GM21825 (cell line): ENCODE results near the gene SNX3.
"Not testable (repeated sequence)": the region's sequence is repeated elsewhere in the genome, so short reads cannot be mapped to it uniquely, and the experiment has no call there.

Source experiments
- ATAC-seq: cut with Tn5 transposase; IDR thresholded peaks from one replicate; pipeline ENCODE4 v1.9.1; 2021; ENCODE audit warnings: mild to moderate bottlenecking, moderate library complexity; ENCODE audit not compliant: unreplicated experiment

SNX3 gene

DNA sequence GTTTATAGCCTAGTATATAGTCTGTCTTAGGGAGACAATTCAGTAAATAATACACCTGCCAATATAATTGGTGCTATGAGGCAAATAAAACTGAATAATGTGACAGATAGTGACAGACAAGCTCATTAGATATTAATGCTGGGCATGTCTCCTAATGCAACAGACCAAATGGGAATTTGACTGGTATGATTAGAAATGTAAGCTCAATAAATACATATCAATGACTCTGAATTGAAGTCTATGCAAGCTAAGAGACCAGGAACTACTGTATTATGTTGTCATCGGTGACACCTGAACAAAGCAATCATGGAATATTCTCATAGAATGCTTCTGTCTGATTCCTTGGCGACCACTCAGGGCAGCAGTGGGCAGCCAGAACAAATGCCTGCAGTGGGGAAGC lies 2.5 kb upstream of the SNX3 start:
- ATAC-seq: no peak

DNA sequence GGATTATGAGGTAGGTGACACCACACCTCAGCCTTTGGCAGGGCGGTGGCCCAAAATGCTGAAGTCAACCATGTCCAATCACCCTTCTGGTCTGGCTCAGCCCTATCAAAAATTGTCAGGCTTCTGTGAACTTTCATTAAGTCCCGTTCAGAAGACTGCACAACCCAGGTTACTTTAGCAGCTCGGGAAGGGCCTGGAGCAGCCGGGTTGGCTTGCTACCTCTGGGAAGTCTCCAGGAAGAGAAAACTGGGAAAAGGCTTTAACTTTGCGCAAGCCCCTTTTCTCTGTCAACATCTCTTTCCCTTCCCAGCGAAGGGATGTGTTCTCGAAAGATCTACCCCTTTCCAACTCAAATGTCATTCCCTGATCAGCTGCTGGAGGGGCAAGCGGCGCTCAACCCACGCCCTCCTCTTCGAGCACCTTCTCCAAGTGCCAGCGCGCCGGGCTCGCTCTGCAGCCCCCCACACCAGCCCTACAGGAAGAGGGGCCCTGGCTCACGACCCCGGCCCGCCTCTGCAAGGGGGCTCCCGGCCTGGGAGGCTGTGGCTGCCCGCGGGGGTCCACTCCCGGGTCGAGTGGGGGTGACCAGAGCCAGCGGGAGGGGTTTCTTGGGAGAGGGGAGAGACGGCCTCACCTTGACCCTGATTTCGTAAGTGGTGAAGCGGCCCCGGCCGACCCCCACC lies 573 bp downstream of the SNX3 start:
- peak; percentile 7 for ATAC-seq

DNA sequence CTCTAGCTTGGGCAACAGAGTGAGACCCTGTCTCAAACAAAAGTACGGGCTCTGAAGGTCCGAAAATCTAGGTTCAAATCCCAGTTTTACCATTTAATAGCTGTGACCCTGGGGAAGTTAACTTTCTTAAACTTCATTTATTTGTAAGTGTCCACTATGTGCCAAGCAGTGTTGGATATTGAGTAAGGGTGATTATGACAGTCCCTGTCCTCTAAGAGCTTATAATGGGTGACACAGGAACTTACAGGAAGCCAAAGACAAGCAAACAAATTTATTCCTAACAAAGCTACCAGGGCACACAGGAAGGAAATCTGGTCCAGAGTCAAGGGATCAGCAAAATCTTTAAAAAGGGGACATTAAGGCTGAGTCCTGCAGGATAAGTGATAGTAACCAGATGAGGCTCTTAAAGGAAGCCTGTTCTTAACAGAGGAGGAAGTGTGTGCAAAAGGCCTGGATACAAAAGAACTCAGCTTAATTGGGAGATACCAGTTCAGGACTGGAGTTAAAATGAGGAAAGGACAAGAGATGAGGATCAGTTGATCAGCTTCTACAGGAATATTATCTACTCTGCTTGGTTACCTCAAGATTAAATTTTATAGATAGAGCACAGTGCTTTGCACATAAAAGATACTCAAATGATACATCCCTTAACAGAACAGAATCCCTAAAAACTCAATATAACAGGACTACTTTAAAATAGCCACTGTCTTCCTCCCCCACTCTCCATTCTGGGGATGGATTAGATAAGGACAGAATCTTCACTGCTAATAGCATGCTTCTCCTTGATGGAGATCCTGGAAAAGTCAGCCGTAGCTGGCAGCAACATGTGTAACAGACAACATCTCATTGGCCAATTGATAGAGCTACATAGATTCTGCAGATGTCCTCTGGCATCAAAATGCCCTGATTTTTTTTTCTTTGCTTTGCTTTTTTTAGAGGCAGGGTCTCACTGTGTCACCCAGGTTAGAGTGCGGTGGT lies 6.1 kb downstream of the SNX3 start:
- no peak for ATAC-seq

DNA sequence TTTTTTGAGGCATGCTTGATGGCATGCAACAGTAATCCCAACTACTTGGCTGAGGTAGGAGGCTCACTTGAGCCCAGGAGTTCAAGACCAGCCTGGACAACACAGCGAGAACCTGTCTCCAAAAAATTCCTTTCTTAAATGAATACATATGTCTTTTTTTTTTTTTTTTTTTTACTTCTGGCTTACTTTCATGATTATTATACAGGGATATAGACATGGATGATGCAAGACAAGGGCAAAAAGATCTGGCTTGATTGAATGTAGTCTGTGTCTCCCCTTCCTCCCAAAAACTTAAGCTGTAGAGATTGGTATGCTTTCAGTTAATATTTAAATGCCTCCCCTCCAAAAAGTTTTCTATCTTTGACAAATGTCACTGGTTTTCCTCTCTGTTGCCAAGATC lies 7.6 kb downstream of the SNX3 start:
- ATAC-seq: no peak

DNA sequence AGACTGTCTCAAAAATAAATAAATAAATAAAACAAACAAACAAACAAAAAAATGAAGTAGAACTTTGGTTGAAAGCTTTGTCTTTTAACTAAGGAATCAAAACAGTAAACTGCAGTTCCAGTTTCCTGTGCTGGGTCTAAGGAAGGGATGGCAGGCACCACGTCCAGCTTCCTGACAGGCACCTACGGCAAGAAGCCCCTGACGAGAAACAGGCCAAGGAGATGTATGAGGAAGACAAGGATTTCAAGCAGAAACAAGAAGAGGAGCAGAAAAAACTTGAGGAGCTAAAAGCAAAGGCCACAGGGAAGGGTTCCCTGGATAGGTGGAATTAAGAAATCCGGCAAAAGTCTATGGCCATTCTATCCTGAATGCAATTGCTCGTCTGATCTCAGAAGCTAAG lies 8.8 kb downstream of the SNX3 start:
- ATAC-seq: no peak

DNA sequence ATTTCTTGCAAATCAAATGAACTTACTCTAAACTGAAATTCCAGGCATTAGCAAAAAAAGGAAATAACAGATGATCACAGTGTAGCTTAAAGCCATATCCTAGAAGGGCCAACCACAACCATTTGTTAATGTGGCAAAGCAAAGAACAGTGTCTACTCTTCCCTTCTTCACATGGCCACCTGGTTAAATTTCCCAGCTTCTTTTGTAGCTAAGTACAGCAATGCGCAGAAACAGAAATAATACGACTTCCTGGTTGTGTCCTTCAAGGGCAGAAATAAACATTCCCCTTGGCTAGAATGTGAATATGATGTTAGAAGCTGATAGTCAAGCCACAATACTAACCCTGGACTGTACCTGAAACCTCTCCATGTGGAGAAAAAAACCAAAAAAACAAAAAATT lies 9.6 kb downstream of the SNX3 start:
- no peak for ATAC-seq

DNA sequence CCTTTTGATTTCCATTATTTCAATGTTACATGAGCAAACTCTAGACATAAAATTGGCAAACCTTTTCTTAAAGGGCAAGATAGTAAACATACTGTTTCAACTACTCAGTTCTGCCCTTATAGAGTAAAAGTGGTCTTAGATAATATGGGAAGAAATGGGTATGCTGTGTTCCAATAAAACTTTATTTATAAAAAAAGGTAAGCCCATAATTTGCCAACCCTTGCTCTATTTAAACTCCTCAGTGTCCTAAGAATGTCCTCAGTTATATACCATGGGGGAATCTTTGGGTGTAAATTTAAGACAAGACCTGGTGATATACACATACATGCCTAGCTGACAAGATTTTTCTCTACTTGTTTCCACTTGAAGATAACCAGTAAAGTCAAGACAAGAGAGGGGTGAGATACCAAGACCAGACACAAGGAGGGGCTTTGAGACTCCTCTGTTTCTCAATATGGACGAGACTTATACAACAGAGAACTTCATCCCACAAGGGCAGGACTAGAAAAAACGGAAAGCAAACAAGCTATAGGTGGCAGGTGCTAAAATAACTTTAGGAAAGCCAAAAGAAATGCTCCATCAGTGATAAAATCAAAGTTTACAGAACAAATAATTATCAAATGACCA lies 10.5 kb downstream of the SNX3 start:
- no peak for ATAC-seq

DNA sequence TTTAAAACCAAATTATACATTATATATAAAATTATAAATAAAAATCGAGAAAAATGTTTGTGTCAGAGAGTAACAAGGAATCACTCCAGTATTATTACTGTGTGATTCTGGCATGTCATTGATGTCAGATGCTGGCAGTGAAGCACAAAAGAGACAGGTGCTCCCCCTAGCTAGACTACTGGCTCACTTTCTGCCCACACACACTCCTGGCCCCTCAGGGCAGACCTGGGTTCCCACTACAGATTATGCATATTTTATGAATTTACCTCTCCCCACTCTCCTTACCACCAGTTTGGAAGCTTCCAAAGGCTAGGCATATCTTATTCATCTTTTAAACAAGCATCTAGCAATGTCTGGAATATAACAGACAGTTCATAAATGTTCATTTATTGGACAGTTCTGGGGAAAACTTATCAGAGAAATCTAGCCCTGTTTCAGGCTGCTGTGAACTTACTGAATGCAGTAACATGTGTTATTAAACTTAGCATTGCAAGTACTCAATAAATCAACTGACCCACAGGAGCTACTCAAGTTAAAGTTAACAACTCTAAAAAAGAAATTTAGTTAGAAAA lies 12.8 kb downstream of the SNX3 start:
- ATAC-seq: no peak

DNA sequence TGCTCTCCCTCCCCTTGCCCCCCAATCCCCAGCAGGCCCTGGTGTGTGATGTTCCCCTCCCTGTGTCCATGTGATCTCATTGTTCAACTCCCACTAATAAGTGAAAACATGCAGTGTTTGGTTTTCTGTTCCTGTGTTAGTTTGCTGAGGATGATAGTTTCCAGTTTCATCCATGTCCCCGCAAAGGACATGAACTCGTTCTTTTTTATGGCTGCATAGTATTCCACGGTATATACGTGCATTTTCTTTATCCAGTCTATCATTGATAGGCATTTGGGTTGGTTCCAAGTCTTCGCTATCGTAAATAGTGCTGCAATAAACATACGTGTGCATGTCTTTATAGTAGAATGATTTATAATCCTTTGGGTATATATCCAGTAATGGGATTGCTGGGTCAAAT lies 15.7 kb downstream of the SNX3 start:
- not testable (repeated sequence) for ATAC-seq

DNA sequence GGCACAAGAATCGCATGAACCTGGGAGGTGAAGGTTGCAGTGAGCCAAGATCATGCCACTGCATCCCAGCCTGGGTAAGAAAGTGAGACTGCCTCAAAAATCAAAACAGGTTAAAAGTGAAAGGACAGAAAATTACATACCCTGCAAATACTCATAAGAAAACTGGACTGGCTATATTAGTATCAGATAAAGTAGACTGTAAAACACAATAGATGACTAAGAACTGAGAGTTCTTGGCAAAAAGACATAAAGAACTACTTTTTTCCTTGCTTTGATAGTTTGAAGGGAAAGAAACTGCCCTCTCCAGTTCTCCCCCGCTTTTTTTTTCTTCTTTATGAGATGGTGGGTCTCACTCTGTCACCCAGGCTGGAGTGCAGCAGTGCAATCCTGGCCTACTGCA lies 17.0 kb downstream of the SNX3 start:
- ATAC-seq: no peak

DNA sequence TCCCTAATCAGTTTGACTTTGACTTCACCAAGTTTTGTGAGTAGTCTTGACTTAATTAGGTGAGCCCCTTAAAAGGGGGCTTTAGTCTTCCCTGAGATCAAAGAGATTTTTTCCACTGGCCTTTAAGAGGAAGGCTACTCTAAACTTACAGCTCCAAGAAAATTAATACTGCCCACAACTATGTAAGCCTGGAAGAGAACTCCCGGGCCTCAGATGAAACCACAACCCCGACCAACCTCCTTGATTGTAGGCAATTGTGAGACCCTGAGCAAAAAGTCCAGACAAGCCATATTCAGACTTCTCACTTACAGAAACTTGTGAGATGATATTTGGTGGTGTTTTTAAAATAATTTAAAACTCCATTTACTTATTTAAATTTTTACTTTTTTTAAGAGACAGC lies 18.1 kb downstream of the SNX3 start:
- no peak for ATAC-seq

DNA sequence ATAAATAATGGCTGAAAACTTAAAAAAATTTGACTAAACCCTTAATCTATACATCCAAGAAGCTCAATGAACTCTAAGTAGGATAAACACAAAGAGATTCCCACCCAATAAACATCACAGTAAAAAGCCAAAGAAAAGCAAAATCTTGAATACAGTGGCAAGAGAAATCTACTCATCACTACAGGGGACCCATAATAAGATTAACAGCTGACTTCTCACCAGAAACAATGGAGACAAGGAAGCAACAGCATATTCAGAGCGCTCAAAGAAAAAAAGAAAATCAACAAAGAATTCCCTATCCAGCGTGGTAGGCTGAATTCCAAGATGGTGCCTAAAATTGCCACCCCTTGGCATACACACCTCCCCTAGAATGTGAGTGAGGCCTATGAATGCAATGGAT lies 18.6 kb downstream of the SNX3 start:
- ATAC-seq: no peak

DNA sequence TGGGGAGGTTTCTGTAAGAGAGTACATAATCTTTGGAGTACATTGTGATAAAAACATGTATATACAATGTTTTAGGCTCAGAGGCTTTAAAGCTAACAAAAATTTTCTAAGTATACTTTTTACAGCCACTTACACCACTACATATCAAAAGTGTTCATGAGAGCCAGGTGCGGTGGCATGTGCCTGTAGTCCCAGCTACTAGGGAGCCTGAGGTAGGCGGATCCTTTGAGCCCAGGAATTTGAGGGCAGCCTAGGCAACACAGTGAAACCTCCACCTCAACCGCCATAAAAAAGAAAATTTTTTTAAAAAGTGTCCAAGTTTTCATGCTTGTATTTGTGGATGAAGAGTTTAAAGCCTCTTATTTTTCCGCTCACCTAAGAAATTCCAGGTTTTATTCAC lies 22.5 kb downstream of the SNX3 start:
- no peak for ATAC-seq

DNA sequence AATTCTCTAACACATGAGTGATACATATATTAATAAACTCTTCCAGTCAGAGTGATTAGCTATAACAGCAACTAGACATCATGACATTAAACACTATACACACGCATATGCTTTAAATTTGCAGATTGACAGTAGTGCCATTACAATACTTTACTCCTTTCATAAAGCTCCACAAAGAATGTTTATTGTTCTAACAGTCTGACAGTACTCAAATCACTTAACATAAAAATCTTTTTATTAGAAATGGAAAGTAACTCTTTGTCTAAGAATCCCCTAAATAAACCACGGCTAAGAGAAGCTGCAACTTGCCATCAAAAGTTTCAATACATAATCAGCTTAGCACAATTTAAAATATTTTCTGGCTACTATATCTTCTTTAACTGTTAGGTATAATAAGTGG lies 24.0 kb downstream of the SNX3 start:
- no peak for ATAC-seq

DNA sequence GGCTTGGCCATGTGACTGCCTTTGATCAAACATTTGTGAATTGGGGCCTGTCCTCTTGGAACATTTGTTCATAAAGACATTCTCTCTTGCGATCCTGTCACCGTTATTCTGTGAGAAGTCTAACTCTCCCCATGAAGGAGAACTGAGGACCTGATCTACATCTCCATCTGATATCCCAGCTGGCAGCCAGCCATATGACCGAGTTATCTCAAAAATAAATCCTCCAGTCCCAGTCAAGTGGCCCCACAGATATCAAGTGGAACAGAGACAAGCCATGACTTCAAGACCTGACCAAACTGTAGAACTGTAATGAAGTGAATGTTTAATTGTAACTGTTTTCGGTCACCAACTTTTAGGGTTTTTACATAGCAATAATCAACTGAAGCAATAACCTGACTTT lies 25.7 kb downstream of the SNX3 start:
- ATAC-seq: no peak

DNA sequence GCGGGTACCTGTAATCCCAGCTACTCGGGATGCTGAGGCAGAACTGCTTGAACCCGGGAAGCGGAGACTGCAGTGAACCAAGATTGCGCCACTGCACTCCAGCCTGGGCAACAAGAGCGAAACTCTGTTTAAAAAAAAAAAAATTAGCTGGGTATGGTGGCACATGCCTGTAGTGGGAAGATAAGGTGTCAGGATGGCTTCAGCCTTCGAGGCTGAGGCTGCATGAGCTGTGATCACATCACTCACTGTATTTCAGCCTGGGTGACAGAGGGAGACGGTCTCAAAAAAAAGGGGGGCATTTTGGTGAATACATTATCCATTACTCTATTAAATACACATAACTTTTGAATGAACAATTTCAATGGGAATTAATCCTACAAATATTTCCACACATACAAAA lies 32.4 kb downstream of the SNX3 start:
- ATAC-seq: no peak

DNA sequence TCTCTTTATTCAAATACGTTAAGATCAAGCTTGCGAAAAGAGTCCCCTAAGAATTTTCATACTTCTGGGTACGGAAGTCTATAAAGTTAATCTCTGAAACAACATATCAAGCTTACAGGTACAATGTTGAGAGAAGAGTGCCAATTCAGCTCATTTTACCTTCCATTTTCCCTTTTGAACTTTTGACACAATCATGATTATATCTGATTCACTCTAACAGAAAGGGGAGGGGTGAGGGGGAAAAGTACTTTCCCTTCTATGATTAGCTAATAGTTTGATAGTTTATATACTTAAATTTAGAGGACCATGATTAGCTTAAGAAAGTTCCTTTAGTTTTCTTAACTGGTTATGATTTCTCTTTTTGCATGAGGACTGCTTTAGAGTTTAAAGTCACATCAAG lies 33.5 kb downstream of the SNX3 start:
- no peak for ATAC-seq

DNA sequence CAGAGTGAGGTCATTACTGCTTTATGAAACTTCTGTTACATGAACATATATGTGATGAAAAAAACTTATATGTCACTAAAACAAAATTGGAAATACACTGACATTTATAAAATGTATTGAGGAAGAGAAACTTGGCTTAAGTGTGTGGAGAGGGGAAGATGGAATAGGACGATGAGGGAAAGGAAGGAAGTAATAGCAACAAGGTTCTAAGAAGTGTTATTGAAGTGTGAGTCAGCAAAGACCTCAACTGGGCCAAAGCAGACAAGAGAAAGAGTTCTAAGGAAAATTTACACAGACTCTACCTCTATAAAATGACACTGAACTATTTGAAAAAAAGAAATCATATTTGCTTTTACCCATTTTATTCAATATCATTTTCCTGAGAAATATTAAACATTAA lies 38.3 kb downstream of the SNX3 start:
- ATAC-seq: no peak

DNA sequence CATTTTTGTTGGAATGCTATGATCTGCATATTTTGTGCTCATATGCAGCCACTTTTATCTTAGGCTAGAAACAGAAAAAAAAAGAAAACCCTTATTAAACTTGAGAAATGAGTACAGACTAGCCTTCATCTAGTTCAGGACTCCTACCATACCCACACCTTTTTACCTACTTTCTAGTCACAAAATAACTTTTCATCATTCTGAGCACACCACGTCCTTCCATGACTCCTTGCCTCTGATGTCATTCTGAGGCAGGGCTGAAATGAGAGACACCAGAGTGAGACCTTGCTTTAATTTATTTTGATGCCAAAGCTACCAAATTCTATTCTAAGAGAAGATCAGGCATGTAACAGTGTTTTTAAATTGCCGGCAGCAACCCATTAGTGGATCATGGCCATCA lies 38.8 kb downstream of the SNX3 start:
- no peak for ATAC-seq

DNA sequence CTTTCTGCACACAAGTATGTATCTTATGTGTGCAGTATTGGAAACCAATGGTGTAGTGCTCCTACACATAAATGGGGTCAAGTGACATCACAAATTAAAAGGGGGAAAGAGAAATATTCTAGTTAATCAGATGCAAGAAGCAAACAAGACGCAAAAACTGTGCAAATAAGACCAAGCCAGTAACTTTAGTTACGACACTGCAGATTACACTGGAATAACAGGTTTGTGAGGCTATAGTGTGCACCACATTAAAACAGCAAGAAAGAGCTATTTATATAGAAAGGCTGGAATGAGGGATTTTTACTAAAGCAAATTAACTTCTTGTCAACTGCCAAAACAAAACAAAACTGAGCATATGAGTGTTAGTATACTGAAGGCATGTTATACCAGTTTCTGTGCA lies 49.2 kb downstream of the SNX3 start:
- no peak for ATAC-seq

DNA sequence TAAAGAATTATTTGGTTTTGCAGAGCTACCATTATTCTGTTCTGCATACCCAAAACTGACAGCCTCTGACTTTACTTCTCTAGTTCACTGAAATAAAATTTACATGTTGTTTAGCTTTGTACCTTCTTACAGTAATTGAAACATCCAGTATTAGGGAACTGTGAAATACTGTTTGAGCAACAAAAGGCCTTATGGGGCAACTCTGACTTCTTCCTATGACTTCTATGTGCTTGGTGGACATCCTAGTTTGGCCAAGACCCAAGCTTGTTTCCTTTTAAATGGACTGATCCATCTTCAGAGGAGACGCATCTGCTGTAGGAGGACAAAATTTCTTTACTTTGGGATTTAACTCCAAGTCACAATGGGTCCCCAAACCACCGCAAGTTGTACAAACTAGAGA lies 50.3 kb downstream of the SNX3 start:
- no peak for ATAC-seq

DNA sequence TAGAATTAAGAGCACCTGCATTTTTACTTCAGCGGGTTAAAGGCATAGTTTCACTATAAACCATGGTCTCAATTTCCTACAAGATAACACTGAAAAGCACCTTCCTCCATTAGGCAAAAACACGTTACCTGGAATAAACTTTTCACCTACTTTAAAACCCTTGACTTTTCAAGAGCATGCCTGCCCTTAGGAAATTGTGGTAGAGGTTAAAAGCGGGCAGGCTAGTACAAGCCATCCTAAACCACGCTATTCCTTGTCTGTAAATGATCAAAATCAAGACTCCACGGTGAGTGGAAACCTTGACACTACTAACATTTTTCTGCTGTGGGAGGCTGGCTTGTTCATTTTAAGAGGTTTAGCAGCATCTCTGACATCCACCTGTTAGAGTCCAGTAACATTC lies 51.1 kb downstream of the SNX3 start:
- ATAC-seq: no peak
